H1 (cell line): Measurements from ENCODE around the gene GPRC5D. TPM values are rescaled to one million over a fixed set of nuclear protein-coding genes. Genes with fewer than 3 reads are reported as not detected.
A peak's percentile ranks its signal among the peaks of the same experiment; 100 is the strongest.

Experiments used
- CTCF ChIA-PET: fragments of 300-600 bp; sonication (Branson Sonifier 250); formaldehyde crosslinking; loops from one replicate; lab custom pipeline; 2021; ENCODE audit not compliant: partially characterized antibody; lab: Charles Lee
- POLR2A ChIA-PET: fragments of 300-600 bp; sonication (Branson Sonifier 250); formaldehyde crosslinking; loops from one replicate; lab custom pipeline; 2021; ENCODE audit warnings: inconsistent platforms; ENCODE audit not compliant: partially characterized antibody; lab: Charles Lee
- DNase-seq, 2 experiments: peaks; one replicate each; pipeline versions ENCODE4 v3.0.0 to v3.0.0-alpha.2; 2010 to 2022; ENCODE audit warnings: low spot score in 2 of 2, low read depth in 1 of 2, mixed read lengths in 1 of 2
- FAIRE-seq: peaks from 2 replicates; lab custom pipeline; 2011; peaks lifted over from hg19 to GRCh38; lab: Jason Lieb, UNC
- H2AFZ ChIP-seq: 2 replicates; pipeline ENCODE4 v1.8.1; 2012; ENCODE audit warnings: low read length, inconsistent platforms
- H2AK5ac ChIP-seq: 2 replicates; pipeline ENCODE4 v1.6.1; 2013; ENCODE audit warnings: low read depth, low read length
- H2BK120ac ChIP-seq: replicated peaks from 2 replicates; pipeline ENCODE3; 2013; ENCODE audit warnings: low read depth, low read length, inconsistent platforms
- H2BK12ac ChIP-seq: 2 replicates; pipeline ENCODE4 v1.6.1; 2013; ENCODE audit warnings: low read depth, low read length
- H2BK15ac ChIP-seq: 2 replicates; pipeline ENCODE4 v1.6.1; 2013; ENCODE audit warnings: low read length
- H2BK20ac ChIP-seq: 2 replicates; pipeline ENCODE4 v1.6.1; 2013; ENCODE audit warnings: low read length
- H2BK5ac ChIP-seq: 2 replicates; pipeline ENCODE4 v1.6.1; 2013; ENCODE audit warnings: low read depth, low read length
- H3K14ac ChIP-seq: 2 replicates; pipeline ENCODE4 v1.6.1; 2013; ENCODE audit warnings: inconsistent platforms; ENCODE audit not compliant: insufficient read length
- H3K18ac ChIP-seq: 2 replicates; pipeline ENCODE4 v1.6.1; 2013; ENCODE audit warnings: low read length; ENCODE audit errors: extremely low read depth
- H3K23ac ChIP-seq: 2 replicates; pipeline ENCODE4 v1.6.1; 2013; ENCODE audit warnings: inconsistent platforms; ENCODE audit not compliant: insufficient read length
- H3K23me2 ChIP-seq: 2 replicates; pipeline ENCODE4 v1.6.1; 2013; ENCODE audit warnings: low read depth, low read length
- H3K27ac ChIP-seq: 2 replicates; pipeline ENCODE4 v1.6.1; 2011; ENCODE audit warnings: low read depth, low read length, inconsistent platforms
- H3K27me3 ChIP-seq, 4 experiments: replicated peaks in 1 of 4; 1 replicate in 1 of 4; 2 replicates in 3 of 4; pipeline versions ENCODE4 v1.6.1 to v1.8.1; 2011 to 2013; ENCODE audit warnings: low read length in 3 of 4, mild to moderate bottlenecking in 3 of 4, inconsistent platforms in 2 of 4, mixed read lengths in 2 of 4, moderate library complexity in 1 of 4; ENCODE audit not compliant: control insufficient read depth in 3 of 4, insufficient read depth in 3 of 4; ENCODE audit errors: extremely low read depth in 1 of 4
- H3K36me3 ChIP-seq, 4 experiments: 2 replicates each; pipeline versions ENCODE4 v1.6.1 to v1.8.1; 2011 to 2013; ENCODE audit warnings: mild to moderate bottlenecking in 4 of 4, low read length in 3 of 4, moderate library complexity in 2 of 4, control low read depth in 1 of 4, inconsistent platforms in 1 of 4; ENCODE audit not compliant: insufficient read depth in 4 of 4, control insufficient read depth in 2 of 4
- H3K4ac ChIP-seq: replicated peaks from 2 replicates; pipeline ENCODE3; 2013; ENCODE audit warnings: low read length, low read depth, mixed read lengths, inconsistent platforms; ENCODE audit not compliant: insufficient read length
- H3K4me1 ChIP-seq, 4 experiments: replicated peaks in 1 of 4; 1 replicate in 1 of 4; 2 replicates in 3 of 4; pipeline versions ENCODE4 v1.6.1 to v1.8.1; 2011 to 2013; ENCODE audit warnings: low read length in 3 of 4, inconsistent platforms in 2 of 4, mixed read lengths in 1 of 4; ENCODE audit not compliant: insufficient read depth in 4 of 4, control insufficient read depth in 3 of 4
- H3K4me2 ChIP-seq, 2 experiments: 2 replicates each; pipeline versions ENCODE4 v1.6.1 to v1.8.1; 2011 to 2013; ENCODE audit warnings: low read depth in 2 of 2, low read length in 2 of 2, control low read depth in 1 of 2, inconsistent platforms in 1 of 2, mild to moderate bottlenecking in 1 of 2; ENCODE audit not compliant: insufficient read depth in 1 of 2
- H3K4me3 ChIP-seq, 4 experiments: fragments of 200-600, 300-600 bp in 1 of 4; sonication (generic), shearing (Covaris generic), sonication (Bioruptor Twin) in 1 of 4; 2 replicates each; pipeline versions ENCODE4 v1.5.1 to v1.8.1; 2011 to 2016; ENCODE audit warnings: low read length in 4 of 4, low read depth in 3 of 4, control low read depth in 2 of 4, inconsistent platforms in 2 of 4, mild to moderate bottlenecking in 2 of 4, mixed read lengths in 1 of 4, moderate library complexity in 1 of 4; ENCODE audit not compliant: insufficient read depth in 2 of 4; ENCODE audit errors: extremely low read depth in 1 of 4
- H3K56ac ChIP-seq: replicated peaks from 2 replicates; pipeline ENCODE3; 2013; ENCODE audit warnings: low read depth, mild to moderate bottlenecking, mixed read lengths, low read length, inconsistent platforms; ENCODE audit not compliant: insufficient read length
- H3K79me1 ChIP-seq: 2 replicates; pipeline ENCODE4 v1.6.1; 2013; ENCODE audit warnings: low read depth, low read length, control low read depth
- H3K79me2 ChIP-seq, 2 experiments: 2 replicates each; pipeline versions ENCODE4 v1.6.1 to v1.8.1; 2012 to 2013; ENCODE audit warnings: low read length in 2 of 2, mild to moderate bottlenecking in 2 of 2, inconsistent platforms in 1 of 2; ENCODE audit not compliant: insufficient read depth in 2 of 2, control insufficient read depth in 1 of 2
- H3K9ac ChIP-seq, 4 experiments: replicated peaks in 1 of 4; 1 replicate in 1 of 4; 2 replicates in 3 of 4; pipeline versions ENCODE4 v1.6.1 to v1.8.1; 2011 to 2013; ENCODE audit warnings: low read depth in 3 of 4, low read length in 3 of 4, control low read depth in 2 of 4, mild to moderate bottlenecking in 2 of 4, moderate library complexity in 2 of 4, inconsistent platforms in 1 of 4; ENCODE audit errors: extremely low read depth in 1 of 4
- H3K9me3 ChIP-seq, 2 experiments: 2 replicates each; pipeline versions ENCODE4 v1.6.1 to v1.8.1; 2012 to 2013; ENCODE audit warnings: mild to moderate bottlenecking in 2 of 2, moderate library complexity in 2 of 2, control low read depth in 1 of 2, inconsistent platforms in 1 of 2, low read depth in 1 of 2, low read length in 1 of 2, mixed read lengths in 1 of 2; ENCODE audit not compliant: insufficient read depth in 2 of 2
- H4K20me1 ChIP-seq, 2 experiments: replicated peaks in 1 of 2; 2 replicates each; pipeline versions ENCODE3 to v1.8.1; 2011 to 2013; ENCODE audit warnings: inconsistent platforms in 2 of 2, low read length in 2 of 2, mild to moderate bottlenecking in 1 of 2; ENCODE audit not compliant: insufficient read depth in 2 of 2, control insufficient read depth in 1 of 2
- H4K5ac ChIP-seq: 2 replicates; pipeline ENCODE4 v1.6.1; 2013; ENCODE audit warnings: low read length, low read depth, mixed read lengths, inconsistent platforms; ENCODE audit not compliant: insufficient read length
- H4K8ac ChIP-seq: 2 replicates; pipeline ENCODE4 v1.8.0; 2013; ENCODE audit warnings: mild to moderate bottlenecking, moderate library complexity, low read length, inconsistent platforms; ENCODE audit not compliant: insufficient read depth; ENCODE audit errors: extremely low read depth
- H4K91ac ChIP-seq: replicated peaks from 2 replicates; pipeline ENCODE3; 2013; ENCODE audit warnings: low read length, mixed read lengths, inconsistent platforms; ENCODE audit not compliant: insufficient read length
- BRCA1 ChIP-seq: IDR thresholded peaks from 2 replicates; pipeline ENCODE4 v1.6.1; 2012; ENCODE audit warnings: low read depth, low read length, improper control_type of control experiment
- CEBPB ChIP-seq: IDR thresholded peaks from 2 replicates; pipeline ENCODE4 v1.6.1; 2012; ENCODE audit warnings: low read depth, low read length
- FOSL1 ChIP-seq: IDR thresholded peaks from 2 replicates; pipeline ENCODE4 v1.6.1; 2011; ENCODE audit warnings: mild to moderate bottlenecking, low read depth, low read length, moderate library complexity; ENCODE audit not compliant: insufficient read depth
- JUN ChIP-seq: IDR thresholded peaks from 2 replicates; pipeline ENCODE4 v1.6.1; 2011; ENCODE audit warnings: low read depth, mild to moderate bottlenecking, improper control_type of control experiment, low read length
- SIRT6 ChIP-seq: IDR thresholded peaks from one replicate; pipeline ENCODE4 v1.7.1; 2012; ENCODE audit warnings: low read length, inconsistent platforms
- SP1 ChIP-seq: IDR thresholded peaks from 2 replicates; pipeline ENCODE4 v1.6.1; 2011; ENCODE audit warnings: low read depth, low read length
- WGBS, 2 experiments: shearing (Covaris generic) in 1 of 2; methylation state at CpG; one replicate each; pipeline versions ENCODE4 v1.1.6 to v1.1.7; 2013 to 2015; ENCODE audit warnings: low lambda C conversion rate in 2 of 2, mixed read lengths in 2 of 2, inconsistent platforms in 1 of 2, low coverage in 1 of 2, missing lambda C conversion rate in 1 of 2; ENCODE audit not compliant: insufficient replicate concordance in 2 of 2, insufficient coverage in 1 of 2, insufficient read length in 1 of 2; ENCODE audit errors: extremely low coverage in 1 of 2, missing lambda C conversion rate in 1 of 2; 5-methylcytosine and 5-hydroxymethylcytosine counted together
- polyA plus RNA-seq, 7 experiments: library from polyadenylated mRNA; depleted of rRNA in 3 of 7; stranded (reverse) in 5 of 7; unstranded in 2 of 7; fragments of >200 nt in 5 of 7; fragments of 200-250 nt in 2 of 7; gene quantifications; 1 replicate in 5 of 7; 2 replicates in 1 of 7; 4 replicates in 1 of 7; pipeline versions ENCODE4 v1.2.1 to v1.2.3, GENCODE V29; 2011 to 2013; ENCODE audit warnings: missing spikeins in 2 of 7, mixed read lengths in 2 of 7
- total RNA-seq: library from RNA; stranded (reverse); fragmentation: NEBNext Ultra II Directional; extraction: Animal tissue kit (Norgen Biotek cat#: 25700); gene quantifications from 2 replicates; pipeline ENCODE4 v1.2.1, GENCODE V29; 2021
- TF ChIP-seq, protein P1 (sequence below), 3 experiments: IDR thresholded peaks; 1 replicate in 2 of 3; 2 replicates in 1 of 3; pipeline versions ENCODE4 v1.5.1 to v1.6.1; 2011; ENCODE audit warnings: low read length in 3 of 3, mild to moderate bottlenecking in 3 of 3, inconsistent platforms in 2 of 3, low read depth in 1 of 3, moderate library complexity in 1 of 3; ENCODE audit not compliant: insufficient read depth in 1 of 3; ENCODE audit errors: control extremely low read depth in 1 of 3
- TF ChIP-seq, protein P2 (sequence below): IDR thresholded peaks from 2 replicates; pipeline ENCODE4 v1.6.1; 2012; ENCODE audit warnings: inconsistent platforms

GPRC5D gene
- total and polyA plus RNA-seq, 2 of the 8 experiments (the other 6 are each of a cell fraction or from before 2014, with no cell fraction given): 0.45 TPM; not detected in 1

DNA sequence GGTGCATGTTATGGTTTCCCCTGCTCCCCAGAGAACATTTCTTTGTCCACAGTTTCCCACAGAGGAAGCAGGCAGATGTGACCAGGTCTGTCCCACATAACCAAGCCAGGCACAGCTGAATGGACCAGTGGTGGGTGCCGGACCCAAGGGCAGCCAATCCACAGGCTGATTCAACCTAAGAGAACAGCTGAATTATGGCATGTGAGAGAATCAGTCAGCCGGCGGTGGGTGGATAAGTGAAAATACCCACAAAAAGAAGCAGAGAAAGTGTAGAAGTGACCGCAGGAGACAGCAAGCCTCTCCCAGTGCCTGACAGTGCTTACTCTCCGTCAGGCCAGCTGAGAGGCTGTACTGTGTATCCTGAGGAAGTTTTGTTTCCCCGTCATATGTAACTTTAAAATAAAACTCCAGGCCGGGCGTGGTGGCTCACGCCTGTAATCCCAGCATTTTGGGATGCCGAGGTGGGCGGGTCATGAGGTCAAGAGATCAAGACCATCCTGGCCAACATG is 14.9 kb downstream of the GPRC5D start:
- peak in 1 of 2 experiments; percentile 26 for DNase-seq
- H2BK15ac ChIP-seq: no peak overlapping the region
- H2BK5ac ChIP-seq: no peak overlapping the region
- no peak overlapping the region for H3K27ac ChIP-seq
- no peaks in the 10 kb centered on the region for H3K23me2 ChIP-seq
- H4K91ac ChIP-seq: no peak overlapping the region
- WGBS, 2 experiments: 93% methylated on average over 11 of the region's 11 CpGs; no CpG with 5 or more reads in 1 of the 2 experiments
- H3K36me3 ChIP-seq: no peaks in the 10 kb centered on the region
- H3K79me2 ChIP-seq: no peaks in the 10 kb centered on the region
- no peak overlapping the region for H3K4me3 ChIP-seq
- H2BK20ac ChIP-seq: no peak overlapping the region
- H2AFZ ChIP-seq: no peak overlapping the region
- H3K4ac ChIP-seq: no peak overlapping the region
- H3K14ac ChIP-seq: no peak overlapping the region
- FAIRE-seq: no peak
- no peaks in the 10 kb centered on the region for H3K27me3 ChIP-seq
- H3K56ac ChIP-seq: no peak overlapping the region
- no peak overlapping the region for H4K5ac ChIP-seq
- no peaks in the 10 kb centered on the region for H3K4me1 ChIP-seq
- no peaks in the 10 kb centered on the region for H3K9me3 ChIP-seq
- H2BK120ac ChIP-seq: no peak overlapping the region
- H3K4me2 ChIP-seq: no peak overlapping the region
- H2AK5ac ChIP-seq: no peak overlapping the region
- no peak overlapping the region for H3K9ac ChIP-seq
- no peaks in the 10 kb centered on the region for H3K79me1 ChIP-seq
- TF ChIP-seq CEBPB (no peak), BRCA1 (no peak), FOSL1 (no peak), SIRT6 (no peak), JUN (no peak), SP1 (no peak)
- TF ChIP-seq, protein P1, sequence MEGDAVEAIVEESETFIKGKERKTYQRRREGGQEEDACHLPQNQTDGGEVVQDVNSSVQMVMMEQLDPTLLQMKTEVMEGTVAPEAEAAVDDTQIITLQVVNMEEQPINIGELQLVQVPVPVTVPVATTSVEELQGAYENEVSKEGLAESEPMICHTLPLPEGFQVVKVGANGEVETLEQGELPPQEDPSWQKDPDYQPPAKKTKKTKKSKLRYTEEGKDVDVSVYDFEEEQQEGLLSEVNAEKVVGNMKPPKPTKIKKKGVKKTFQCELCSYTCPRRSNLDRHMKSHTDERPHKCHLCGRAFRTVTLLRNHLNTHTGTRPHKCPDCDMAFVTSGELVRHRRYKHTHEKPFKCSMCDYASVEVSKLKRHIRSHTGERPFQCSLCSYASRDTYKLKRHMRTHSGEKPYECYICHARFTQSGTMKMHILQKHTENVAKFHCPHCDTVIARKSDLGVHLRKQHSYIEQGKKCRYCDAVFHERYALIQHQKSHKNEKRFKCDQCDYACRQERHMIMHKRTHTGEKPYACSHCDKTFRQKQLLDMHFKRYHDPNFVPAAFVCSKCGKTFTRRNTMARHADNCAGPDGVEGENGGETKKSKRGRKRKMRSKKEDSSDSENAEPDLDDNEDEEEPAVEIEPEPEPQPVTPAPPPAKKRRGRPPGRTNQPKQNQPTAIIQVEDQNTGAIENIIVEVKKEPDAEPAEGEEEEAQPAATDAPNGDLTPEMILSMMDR (IDR thresholded peaks at IDR 0.05; ENCODE audit: control extremely low read depth in 1 of 3, insufficient read depth in 1 of 3, low read depth in 1 of 3, low read length in 3 of 3): no peak
- TF ChIP-seq, protein P2, sequence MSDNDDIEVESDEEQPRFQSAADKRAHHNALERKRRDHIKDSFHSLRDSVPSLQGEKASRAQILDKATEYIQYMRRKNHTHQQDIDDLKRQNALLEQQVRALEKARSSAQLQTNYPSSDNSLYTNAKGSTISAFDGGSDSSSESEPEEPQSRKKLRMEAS: no peak
- H3K23ac ChIP-seq: no peak overlapping the region
- H2BK12ac ChIP-seq: no peak overlapping the region
- CTCF ChIA-PET: interaction anchor here (0.5 to 1.9 kb wide), 4 partner anchors 15 to 275 kb away, joined by 3 to 8 read pairs (median 4); no protein-coding TSS in a partner anchor
- H4K20me1 ChIP-seq: no peaks in the 10 kb centered on the region
- no peak overlapping the region for H4K8ac ChIP-seq
- POLR2A ChIA-PET: no interaction called here
- no peak overlapping the region for H3K18ac ChIP-seq
